Gastroesophageal sphincter (tissue), 4 donors: ENCODE measurements around the gene PRDM16. TPM values are rescaled to one million over a fixed set of nuclear protein-coding genes. Genes with fewer than 3 reads are reported as not detected.
A peak's percentile ranks its signal among the peaks of the same experiment; 100 is the strongest.

Source experiments
- ATAC-seq: fragments of 150-250 bp; one replicate; pipeline ENCODE4 v1.9.1; 2016; ENCODE audit warnings: mild to moderate bottlenecking, moderate library complexity
- H3K27ac ChIP-seq, 4 donors: fragments of 200-600 bp; sonication (generic) in 3 of 4; 1 replicate in 3 of 4; 2 replicates in 1 of 4; pipeline ENCODE4 v1.5.1; 2016 to 2019
- H3K27me3 ChIP-seq: fragments of 200-600 bp; sonication (generic); one replicate; pipeline ENCODE4 v1.5.1; 2019
- H3K36me3 ChIP-seq, 2 donors: fragments of 200-600 bp; sonication (generic); one replicate each; pipeline ENCODE4 v1.5.1; 2019; ENCODE audit warnings: control low read depth in 1 of 2
- H3K4me1 ChIP-seq, 3 donors: fragments of 200-600 bp; sonication (generic); 1 replicate in 2 of 3; 2 replicates in 1 of 3; pipeline ENCODE4 v1.5.1; 2016 to 2019; ENCODE audit warnings: control low read depth in 2 of 3
- H3K4me3 ChIP-seq, 2 donors: fragments of 200-600 bp; sonication (generic); one replicate each; pipeline ENCODE4 v1.5.1; 2019; ENCODE audit warnings: mild to moderate bottlenecking in 1 of 2, moderate library complexity in 1 of 2
- H3K9me3 ChIP-seq, 3 donors: fragments of 200-600 bp; sonication (generic); one replicate each; pipeline ENCODE4 v1.5.1; 2017 to 2019; ENCODE audit warnings: control low read depth in 2 of 3
- CTCF ChIP-seq, 4 experiments: fragments of 200-600 bp in 2 of 4; fragments of 450-650 bp in 2 of 4; sonication (generic) in 1 of 4; IDR thresholded peaks; one replicate each; pipeline ENCODE4 v1.5.1; 2017 to 2019; ENCODE audit warnings: antibody characterized with exemption in 4 of 4, mild to moderate bottlenecking in 2 of 4, moderate library complexity in 2 of 4
- EP300 ChIP-seq: sonication (generic); formaldehyde crosslinking; IDR thresholded peaks from one replicate; pipeline ENCODE4 v1.6.1; 2017; ENCODE audit warnings: antibody characterized with exemption, mild to moderate bottlenecking
- POLR2A ChIP-seq, 2 donors: fragments of 450-650 bp; IDR thresholded peaks; one replicate each; pipeline ENCODE4 v1.6.1; 2017; ENCODE audit warnings: antibody characterized with exemption in 2 of 2, mild to moderate bottlenecking in 2 of 2, moderate library complexity in 1 of 2
- POLR2AphosphoS5 ChIP-seq: sonication (generic); formaldehyde crosslinking; IDR thresholded peaks from one replicate; pipeline ENCODE4 v1.6.1; 2017; ENCODE audit warnings: antibody characterized with exemption
- WGBS, 2 donors: methylation state at CpG; one replicate each; pipeline ENCODE4 v1.1.5; 2018; ENCODE audit warnings: low coverage in 1 of 2; 5-methylcytosine and 5-hydroxymethylcytosine counted together
- total RNA-seq, 4 donors: library from RNA; depleted of rRNA; stranded (reverse); fragments of >200 nt; gene quantifications; one replicate each; pipeline ENCODE4 v1.1.0, GENCODE V29; 2016

PRDM16 gene
- total RNA-seq, 4 donors from 2014 or later, result 1.1 to 3.4 (median 1.6) TPM

DNA sequence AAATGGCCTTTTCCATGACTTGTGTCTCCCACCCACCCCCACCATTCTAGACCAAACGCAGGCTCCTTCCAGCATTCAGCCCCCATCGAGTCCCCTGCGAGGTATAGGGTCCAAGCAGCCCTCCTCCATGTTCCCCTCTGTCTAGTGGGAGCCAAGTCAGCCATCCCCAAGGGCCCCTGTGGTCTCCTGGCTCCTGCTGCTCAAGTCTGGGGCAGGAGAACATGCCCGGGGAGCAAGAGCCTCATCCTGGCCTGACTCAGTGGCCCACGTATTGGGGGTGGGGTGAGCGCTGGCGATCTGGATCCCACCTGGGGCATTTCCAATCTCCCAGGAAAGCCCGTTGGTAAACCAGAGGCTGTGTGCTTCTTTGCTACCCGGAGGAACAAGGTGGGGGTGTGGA lies 4.1 kb upstream of the PRDM16 start:
- no peak overlapping the region for H3K4me3 ChIP-seq
- peaks cover 0 to 50% (median 18%) of the 10 kb centered on the region in 3 donors for H3K4me1 ChIP-seq
- no peaks in the 10 kb centered on the region for H3K36me3 ChIP-seq
- no CpG with 5 or more reads among the region's 9 CpGs for WGBS, 2 donors
- no peaks in the 10 kb centered on the region for H3K9me3 ChIP-seq
- TF ChIP-seq CTCF (IDR thresholded peaks at IDR 0.05) (no peak), POLR2AphosphoS5 (no peak), POLR2A (IDR thresholded peaks at IDR 0.05) (no peak), EP300 (no peak)
- H3K27ac ChIP-seq, result no peak overlapping the region
- peaks cover 97% of the 10 kb centered on the region for H3K27me3 ChIP-seq
- no peak for ATAC-seq

GRCh38 chr1:3065396-3065795 lies 3.6 kb upstream of the PRDM16 start:
- 56% methylated on average over 2 of the region's 8 CpGs; no CpG with 5 or more reads in 1 of the 2 donors for WGBS, 2 donors
- no peak for ATAC-seq
- TF ChIP-seq POLR2A (IDR thresholded peaks at IDR 0.05) (no peak), CTCF (IDR thresholded peaks at IDR 0.05) (no peak), EP300 (no peak), POLR2AphosphoS5 (no peak)
- Histone ChIP-seq H3K9me3 (no peaks in the 10 kb centered on the region), H3K36me3 (no peaks in the 10 kb centered on the region), H3K4me1 (peaks cover 0 to 51% (median 18%) of the 10 kb centered on the region in 3 donors), H3K27me3 (peaks cover 94% of the 10 kb centered on the region), H3K27ac (no peak overlapping the region), H3K4me3 (no peak overlapping the region)

- H3K27me3 ChIP-seq, result peaks cover 94% of the 10 kb centered on the region
- no peaks in the 10 kb centered on the region for H3K9me3 ChIP-seq
- H3K36me3 ChIP-seq, result no peaks in the 10 kb centered on the region
- 60% methylated on average over 1 of the region's 7 CpGs; no CpG with 5 or more reads in 1 of the 2 donors for WGBS, 2 donors
- H3K4me3 ChIP-seq, result no peak overlapping the region
- TF ChIP-seq POLR2AphosphoS5 (no peak), CTCF (IDR thresholded peaks at IDR 0.05) (no peak), POLR2A (IDR thresholded peaks at IDR 0.05) (no peak), EP300 (no peak)
- H3K27ac ChIP-seq, result no peak overlapping the region
- no peak for ATAC-seq
- H3K4me1 ChIP-seq, result peaks cover 0 to 55% (median 21%) of the 10 kb centered on the region in 3 donors
These were observed 3.2 kb upstream of the PRDM16 start for GRCh38 chr1:3065797-3066196.

- Histone ChIP-seq H3K4me1 (peaks cover 0 to 59% (median 25%) of the 10 kb centered on the region in 3 donors), H3K27me3 (peaks cover 94% of the 10 kb centered on the region)
- WGBS, 2 donors, result no CpG with 5 or more reads among the region's 11 CpGs
These were observed 2.7 kb upstream of the PRDM16 start for GRCh38 chr1:3066250-3066711.

More at GRCh38 chr1:3066250-3066711, 2.7 kb upstream of the PRDM16 start:
- Histone ChIP-seq H3K9me3 (no peaks in the 10 kb centered on the region), H3K36me3 (no peaks in the 10 kb centered on the region), H3K4me3 (no peak overlapping the region), H3K27ac (no peak overlapping the region)
- ATAC-seq, result no peak
- TF ChIP-seq CTCF (IDR thresholded peaks at IDR 0.05) (peak in 2 of 4 experiments; percentile 17 to 43), POLR2AphosphoS5 (no peak)
